Stimulated activated CD4-positive, alpha-beta T cell treated with anti-CD3 and anti-CD28 coated beads, Interleukin-15, amount 100 ng/mL, for 24 hours (primary cell): Measurements from ENCODE around the gene ZNF536.

Source experiments
- DNase-seq: peaks from one replicate; pipeline ENCODE4 v3.0.0-alpha.2; 2020

Gene ZNF536

DNA sequence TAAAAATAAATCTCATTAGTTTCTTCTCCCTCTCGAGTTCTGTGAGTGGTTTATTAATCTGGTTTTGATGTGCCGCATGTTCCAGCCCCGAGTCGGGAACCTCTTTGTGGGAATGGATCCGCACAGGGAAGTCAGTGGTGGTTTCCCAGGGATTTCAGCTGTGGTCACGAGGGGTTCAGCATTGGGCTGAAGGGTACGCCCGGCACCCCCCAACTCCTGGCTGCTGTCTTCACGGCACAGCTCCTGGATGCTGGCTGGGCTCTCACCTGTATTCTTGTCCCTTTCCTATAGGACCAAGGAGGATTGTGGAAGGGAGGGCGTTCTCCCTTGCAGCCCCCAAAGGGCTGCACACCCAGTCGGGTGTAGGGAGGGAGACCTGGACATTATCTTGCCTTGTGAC is 167.8 kb downstream of the ZNF536 start:
- DNase-seq = no peak

DNA sequence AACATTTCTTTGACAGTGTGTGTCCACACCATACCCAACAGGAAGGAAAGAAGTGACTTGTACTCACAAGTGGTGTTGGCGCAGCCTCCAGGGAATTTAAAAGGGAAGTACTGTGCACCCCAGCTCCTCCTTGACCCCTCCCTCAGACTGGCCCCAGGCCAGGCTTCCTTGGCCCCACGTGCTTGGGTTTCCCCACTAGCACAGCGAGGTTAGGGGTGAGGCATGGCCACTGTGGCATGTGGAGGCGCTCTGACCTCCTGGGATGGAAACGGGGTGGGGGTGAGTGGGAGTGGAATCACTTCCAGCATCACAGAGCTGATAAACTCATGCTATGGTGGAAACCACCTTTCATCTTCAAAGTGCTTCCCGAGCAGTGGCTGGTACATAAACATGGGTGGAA is 168.6 kb downstream of the ZNF536 start:
- no peak for DNase-seq

DNA sequence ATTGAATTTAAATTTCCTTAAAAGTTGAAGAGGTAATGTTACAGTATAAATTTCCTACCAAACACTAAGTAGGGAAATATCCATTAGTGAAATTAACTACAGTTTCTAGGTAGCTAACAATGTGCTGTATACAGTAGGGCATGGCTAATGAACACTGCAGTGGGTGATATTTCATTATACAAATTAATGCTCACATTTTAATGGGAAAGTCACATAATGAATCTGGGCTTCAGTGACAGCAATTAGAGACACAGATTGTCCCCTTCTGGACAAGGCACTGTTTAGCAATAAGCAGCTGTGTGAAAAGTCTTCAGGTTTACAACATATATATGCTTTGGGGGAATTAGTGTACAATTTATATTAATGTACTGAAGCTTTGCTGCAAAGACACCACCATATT is 169.4 kb downstream of the ZNF536 start:
- no peak for DNase-seq

DNA sequence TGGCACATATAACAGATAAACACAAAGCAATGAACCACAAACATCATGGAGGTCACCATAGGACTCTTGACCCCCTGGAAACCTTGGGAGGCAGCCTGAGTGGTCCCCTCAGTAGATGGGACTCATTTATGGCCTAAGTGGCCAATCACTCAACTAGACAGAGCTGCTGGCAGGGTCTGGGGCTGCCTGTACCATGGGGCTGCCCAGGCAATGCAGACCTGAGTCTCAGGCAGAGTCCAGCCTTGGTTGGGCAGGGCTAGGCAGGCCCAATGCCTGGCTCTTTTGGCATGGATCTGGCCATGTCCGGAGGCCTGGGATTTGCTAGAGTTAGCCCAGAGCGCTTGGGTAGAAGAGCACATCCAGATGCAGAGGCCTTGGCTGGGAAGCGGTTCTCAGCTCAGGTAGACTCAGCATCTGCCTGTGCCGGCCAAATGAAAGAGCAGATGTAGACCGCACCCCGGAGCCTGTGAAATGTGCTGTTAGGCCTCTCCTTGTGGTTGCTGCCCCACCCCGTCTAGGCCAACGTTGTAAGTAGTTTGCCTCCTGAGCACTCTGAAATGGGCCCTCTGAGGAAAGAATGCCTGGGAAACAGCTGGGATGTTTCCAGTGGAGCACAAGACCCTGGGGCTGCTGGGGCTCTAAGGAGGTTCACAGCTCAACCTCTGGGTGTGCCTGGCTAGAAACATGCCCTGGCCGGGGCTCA is 171.2 kb downstream of the ZNF536 start:
- DNase-seq = no peak

DNA sequence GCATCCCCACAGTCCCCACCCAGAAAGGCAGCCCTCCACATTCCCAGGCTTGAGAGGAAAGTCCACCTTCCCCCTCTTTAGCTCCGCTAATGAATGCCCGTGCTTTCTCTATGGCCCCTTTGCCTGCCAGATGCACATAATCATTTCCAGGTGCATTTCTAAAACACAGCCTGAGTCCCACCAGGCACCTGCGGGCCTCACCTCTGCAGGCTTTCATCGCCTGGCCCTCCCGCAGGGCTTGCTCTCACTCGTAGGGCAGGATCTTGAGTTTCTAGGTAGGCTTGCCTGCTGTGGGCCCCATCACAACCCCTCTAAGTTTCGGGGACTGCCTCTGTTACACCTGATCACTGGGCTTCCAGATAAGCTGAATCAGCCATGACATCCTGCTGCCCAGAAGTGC is 173.6 kb downstream of the ZNF536 start:
- DNase-seq = no peak

DNA sequence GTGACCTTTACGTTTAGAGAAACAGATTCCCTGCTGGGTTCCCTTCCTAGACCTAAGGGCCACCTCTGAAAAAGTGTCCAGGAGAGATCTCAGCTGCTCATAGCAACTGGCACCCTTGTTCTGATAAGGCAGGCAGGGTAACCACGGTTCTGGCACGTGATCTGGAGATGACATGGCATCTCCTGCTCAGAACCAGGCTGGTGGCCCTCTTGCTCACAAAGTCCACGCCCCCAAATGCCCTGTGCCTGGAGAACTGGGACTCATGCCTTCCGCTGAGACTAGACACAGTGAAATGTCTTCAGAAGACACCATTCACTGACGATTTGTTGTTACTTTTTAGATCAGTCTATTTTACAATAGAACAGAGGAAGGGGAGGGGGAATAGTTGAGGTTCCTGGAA is 174.1 kb downstream of the ZNF536 start:
- DNase-seq = no peak

DNA sequence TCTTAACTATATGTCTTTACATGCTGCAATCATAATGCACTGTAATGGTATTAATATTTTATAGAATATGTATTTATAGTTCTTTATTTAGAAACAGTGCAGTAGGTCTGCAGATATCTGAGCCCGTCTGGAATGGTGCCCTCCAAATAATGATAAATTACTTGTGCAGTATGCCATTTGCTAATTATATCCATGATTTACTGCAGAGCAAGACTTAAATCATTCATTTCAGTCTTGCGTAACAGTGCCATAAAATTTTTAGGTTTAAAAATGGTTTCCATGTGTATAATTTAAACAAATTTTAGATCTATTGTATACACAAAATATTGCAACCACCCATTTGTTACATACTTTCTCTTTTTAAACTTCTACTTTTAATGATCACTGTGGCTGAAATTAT is 175.1 kb downstream of the ZNF536 start:
- no peak for DNase-seq

DNA sequence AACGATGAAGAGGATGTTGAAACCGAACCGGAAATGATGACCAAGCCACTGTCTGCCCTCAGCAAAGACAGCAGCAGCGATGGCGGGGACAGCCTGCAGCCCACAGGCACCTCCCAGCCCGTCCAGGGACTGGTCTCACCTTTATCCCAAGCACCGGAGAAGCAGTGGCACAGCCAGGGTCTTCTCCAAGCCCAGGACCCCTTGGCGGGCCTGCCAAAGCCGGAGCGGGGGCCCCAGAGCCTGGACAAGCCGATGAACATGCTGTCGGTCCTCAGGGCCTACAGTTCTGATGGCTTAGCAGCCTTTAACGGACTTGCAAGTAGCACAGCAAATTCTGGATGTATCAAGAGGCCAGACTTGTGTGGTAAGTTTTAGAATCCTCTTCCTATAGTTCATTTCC is 177.0 kb downstream of the ZNF536 start:
- DNase-seq = no peak

DNA sequence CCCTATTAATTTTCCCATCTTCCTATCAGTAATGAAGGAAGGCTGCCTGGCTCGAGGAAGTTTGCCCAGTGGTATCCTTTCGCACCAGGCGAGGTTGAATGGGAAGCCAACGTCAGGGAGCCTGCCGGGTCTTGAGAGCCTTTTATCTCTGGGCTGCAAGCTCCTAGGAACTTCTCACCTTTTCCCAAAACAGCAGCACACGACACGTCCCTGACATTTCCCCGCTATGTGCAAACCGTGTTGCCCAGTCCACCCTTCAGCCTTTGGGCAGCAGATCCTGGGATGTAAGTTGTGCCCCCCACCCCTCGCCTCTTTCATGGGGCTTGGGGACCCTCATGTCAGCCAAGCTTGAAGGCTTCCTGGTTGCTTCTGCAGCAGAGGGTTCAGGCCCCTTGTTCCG is 179.1 kb downstream of the ZNF536 start:
- no peak for DNase-seq

DNA sequence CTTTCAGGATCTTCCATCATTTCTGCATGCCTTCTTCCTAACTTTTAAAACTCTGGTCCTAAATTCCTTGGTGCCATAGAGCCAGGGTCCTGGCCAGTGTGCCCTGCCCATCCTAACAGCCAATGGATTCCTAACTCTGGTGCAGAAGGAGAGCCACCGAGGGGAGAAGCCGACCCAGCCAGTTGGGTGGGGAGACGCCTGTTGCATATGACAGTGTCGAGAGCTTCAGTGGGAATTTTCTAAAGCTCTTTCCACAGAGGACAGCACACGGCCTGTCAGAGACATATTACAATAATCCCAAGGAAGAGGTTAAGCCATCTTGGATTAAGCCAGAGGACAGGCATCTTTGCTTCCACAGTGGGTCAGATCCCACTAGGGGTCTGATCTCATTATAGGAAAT is 180.4 kb downstream of the ZNF536 start:
- DNase-seq = no peak

DNA sequence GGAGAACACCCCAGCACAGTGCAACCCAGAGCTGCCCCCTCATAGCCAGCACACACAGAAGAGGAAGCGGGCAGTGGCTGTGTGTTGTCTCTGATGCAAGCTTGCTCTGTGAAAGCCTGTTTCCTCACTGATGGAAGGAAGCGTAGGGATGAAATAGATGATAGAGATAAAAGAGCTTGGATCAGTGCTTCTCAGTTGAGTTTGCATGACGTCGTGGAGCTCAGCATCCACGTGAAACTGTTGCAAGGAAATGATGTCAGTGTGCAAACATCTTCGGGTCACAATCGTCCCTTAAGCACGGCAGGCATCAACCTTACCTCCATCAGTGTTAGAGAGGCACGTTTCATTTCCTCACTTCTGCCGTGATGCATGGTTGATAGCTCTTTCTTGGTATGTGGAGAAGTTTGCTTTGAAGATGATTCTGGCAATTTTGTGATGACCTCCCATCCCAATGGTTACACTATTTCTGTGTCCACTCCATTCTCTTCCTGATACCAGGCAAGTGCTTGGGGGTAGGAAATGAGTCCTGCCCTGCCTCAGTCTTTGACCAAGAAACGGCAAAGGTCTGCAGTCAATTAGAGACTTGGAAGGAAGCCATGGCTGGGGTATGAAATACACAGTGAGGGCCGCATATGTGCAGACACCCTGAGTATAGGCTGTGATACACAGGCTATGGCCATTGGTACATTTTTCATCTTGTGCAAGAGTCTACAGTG is 183.0 kb downstream of the ZNF536 start:
- DNase-seq = no peak

DNA sequence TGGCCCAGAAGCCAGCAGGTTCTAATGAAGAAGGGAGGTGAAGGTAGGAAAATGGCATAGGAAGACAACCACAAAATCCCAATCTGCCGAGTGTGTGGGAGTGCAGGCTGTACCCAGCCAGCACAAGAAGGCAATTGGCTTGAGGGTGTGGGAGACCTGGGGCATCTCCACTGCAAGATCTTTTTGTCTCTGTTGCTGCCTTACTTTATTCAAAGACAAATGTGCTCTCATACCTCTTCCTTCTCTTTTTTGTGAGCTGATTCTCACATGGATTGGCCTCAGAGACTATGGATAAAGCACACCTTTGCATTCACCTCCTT is 183.6 kb downstream of the ZNF536 start:
- no peak for DNase-seq

DNA sequence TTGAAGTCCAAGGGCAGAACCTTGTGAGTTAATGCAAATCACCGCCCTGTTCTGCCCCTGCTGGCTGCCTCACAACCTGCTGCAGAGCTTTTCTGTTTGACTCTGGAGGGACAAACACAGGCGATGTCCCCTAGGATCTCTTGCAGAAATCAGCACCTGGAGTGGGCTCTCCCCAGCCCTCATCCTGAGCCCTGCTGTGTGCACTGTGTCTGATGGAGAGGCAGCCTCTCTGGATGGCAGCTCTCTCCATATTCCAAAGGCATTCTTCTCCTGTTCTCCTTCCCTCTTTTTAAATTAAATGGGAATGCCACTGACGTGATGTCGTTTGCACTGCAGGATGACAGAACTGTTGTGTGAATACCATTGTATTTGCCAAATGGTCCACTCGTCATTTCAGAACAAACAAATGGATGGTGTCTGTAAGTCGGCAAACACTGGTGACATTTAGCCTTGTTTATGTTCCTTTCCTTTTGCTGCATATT is 184.1 kb downstream of the ZNF536 start:
- no peak for DNase-seq

DNA sequence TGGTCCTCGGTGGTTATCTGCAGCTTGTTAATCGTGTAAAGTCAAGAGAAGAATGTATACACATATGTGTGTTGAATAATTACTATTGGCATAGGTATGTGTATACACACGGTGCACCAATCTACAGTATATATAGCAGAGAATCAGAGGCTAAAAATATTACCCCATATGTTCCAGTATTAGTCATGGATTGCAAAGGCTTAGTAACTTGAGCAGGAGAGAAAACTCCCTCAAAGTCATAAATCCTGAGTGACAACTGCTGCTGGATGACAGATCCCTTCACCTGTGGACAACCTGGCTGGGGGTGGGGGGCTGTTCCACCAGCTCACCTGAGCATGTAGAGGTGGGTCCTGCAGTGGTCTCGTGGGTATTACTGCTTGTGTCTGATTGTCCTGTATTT is 185.0 kb downstream of the ZNF536 start:
- no peak for DNase-seq

DNA sequence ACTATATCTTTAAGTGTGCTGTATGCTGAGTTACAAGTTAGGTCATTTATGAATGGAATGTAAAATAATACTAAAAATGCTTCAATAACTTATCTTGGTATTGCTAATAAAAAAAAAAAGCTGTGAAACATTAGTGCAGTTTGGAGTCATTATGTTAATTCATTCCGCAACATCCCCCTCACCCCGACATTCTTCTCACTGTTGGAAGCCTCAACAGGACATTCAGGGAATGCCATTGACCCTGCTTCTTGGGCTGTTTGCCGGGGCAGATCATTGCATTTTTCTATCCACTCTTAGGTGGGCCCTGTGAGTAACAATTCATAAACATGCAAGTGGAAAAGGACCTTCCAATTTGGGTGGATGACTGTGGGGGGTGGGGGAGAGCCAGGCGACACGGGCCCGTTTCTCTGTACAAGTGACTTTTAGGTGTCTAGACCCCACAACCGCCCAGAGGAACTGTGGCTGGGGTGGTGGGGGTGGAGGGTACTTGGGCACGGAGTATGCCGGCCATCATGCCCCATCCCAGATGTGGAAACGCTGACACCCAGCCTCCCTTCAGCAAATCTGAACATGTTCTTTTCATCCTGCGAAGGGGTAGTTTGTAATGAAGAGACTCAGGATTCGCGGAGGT is 185.9 kb downstream of the ZNF536 start:
- DNase-seq = no peak

DNA sequence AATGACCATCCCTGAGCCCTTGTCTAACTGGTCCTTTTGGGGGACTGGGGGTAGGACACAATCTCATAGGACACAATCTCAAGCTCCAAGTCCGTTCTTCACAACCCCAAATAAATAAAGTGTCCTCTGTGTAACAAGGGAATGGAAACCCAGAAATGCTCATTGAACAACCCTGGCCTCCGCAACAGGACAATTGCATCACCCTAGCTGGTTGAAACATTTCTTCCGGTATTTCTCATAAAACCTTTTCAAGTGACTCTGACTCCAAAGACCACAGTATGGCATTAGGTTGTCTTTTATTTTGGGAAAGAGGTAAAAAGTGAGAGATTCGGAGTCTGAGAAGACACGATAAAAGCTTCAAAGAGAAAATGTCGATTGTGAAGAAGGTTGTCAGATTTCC is 186.6 kb downstream of the ZNF536 start:
- no peak for DNase-seq

DNA sequence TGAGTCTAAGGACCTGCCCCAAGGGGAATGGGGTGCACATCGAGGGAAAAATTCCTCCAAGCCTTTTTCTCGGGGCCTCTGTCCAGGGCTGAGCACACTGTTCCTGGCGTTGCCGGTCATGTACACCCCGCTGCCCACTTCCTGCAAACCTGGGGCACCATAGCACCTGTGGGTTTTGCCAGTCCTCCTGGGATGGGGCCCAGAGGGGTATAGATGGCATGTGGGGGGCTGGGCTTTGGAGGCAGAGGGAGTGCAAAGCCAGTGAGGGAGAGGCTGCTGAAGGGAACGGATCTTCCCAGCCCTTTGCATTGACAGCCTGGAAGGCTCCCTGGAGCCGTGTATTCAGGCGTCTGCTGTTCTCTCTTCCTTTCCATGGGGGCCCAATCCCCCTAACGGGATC is 187.3 kb downstream of the ZNF536 start:
- no peak for DNase-seq

DNA sequence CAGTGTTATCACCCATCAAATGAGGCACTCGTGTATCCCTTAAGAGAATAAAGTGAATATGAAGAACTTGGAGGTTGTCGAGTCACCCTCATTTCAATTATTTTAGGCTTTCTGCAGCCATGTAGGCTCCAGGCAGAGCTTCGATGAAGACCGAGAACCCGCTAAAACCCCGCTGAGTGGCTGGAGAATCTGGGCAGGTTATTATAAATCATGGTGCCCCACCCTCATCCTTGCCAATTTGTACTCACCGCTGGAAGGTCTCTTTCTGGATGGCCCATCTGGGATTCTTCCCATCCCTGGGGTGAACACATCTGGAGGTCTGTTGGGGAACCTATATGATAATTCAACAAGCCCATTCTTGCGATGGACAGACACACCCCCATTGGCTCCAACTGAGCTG is 190.8 kb downstream of the ZNF536 start:
- DNase-seq = no peak

DNA sequence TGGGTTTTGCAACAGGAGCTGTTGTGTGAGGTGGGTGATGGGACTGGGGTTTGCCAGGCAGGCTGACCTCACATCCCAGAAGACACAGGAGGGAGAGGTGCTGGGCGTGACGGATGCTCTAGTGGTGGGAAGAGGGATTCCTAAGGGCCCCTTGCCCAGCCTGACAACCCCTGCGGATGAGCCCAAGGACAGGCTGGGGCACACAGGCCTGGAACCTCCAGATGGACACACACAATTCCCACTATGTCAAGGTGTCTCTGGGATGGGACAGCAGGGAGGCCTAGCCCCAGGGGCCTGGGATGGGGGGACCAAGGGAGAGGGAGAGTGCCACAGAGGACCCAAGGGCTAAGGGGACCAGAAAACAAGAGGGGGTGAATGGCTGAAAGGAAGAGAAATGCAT is 191.5 kb downstream of the ZNF536 start:
- DNase-seq = no peak

DNA sequence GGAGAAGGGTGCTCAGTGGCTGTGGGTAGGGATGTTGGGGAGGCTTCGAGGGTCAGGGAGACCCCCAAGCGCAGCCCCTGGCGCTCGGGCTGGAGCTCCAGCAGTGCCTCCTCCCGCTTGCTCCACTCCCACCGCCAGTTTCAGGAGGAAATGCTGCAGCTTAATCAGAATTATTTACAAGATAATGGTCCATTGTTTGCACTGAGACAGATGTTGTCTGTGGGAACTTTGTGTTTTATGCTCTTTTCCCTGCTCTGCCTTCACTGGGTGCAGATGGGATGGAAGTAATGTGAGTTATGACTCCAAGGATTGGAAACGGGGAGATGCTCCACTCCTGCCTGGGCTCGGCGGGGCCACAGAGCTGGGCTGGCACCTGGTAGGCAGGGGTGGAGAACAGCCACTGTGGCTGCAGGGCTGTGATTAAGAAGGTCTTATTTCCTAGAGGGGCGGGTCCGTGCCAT is 192.4 kb downstream of the ZNF536 start:
- no peak for DNase-seq

DNA sequence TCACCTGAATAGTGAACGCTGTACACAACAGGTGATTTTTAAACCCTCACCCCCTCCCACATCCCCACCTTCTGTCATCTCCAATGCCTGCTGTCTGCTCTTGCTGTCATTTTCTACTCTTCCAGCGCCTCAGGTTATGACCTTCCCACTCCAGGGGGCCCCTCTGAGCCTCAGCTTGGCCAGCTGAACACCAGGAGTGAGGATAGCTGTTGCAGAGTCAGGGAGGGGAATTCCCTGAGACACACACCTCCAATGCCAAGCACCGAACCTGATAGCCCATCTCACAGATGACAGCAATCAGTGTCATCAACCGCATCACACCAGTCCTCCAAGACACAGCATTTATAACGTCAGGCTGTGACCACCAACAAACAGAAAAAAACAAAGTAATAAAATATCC is 193.5 kb downstream of the ZNF536 start:
- DNase-seq = no peak

DNA sequence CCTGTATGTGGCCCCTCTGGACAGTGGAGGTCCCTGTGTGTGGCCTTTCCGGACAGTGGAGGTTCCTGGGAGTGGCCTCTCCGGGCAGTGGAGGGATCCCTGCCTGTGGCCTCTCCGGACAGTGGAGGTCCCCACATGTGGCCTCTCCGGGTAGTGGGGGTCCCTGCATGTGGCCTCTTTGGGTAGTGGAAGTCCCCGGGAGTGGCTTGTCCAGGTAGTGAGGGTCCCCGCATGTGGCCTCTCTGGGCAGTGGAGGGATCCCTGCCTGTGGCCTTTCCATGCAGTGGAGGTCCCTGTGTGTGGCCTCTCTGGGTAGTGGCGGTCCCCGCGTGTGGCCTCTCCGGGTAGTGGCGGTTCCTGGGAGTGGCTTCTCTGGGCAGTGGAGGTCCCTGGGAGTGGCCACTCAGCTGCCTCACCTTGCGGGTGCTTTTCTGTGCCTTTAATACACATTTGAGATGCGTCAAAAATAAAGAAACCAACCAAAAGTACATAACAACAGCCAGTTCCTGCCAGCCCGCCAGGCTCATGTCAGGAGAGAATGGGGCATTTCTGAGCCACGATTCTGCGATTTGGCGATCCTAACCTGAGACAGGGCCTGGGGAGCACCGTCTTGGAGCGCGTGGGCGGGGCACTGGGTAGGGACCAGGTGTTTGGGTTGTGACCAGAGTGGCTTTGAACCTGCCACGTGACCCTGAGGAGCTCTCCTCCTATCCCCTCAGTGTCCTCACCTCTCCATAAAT is 194.7 kb downstream of the ZNF536 start:
- no peak for DNase-seq

DNA sequence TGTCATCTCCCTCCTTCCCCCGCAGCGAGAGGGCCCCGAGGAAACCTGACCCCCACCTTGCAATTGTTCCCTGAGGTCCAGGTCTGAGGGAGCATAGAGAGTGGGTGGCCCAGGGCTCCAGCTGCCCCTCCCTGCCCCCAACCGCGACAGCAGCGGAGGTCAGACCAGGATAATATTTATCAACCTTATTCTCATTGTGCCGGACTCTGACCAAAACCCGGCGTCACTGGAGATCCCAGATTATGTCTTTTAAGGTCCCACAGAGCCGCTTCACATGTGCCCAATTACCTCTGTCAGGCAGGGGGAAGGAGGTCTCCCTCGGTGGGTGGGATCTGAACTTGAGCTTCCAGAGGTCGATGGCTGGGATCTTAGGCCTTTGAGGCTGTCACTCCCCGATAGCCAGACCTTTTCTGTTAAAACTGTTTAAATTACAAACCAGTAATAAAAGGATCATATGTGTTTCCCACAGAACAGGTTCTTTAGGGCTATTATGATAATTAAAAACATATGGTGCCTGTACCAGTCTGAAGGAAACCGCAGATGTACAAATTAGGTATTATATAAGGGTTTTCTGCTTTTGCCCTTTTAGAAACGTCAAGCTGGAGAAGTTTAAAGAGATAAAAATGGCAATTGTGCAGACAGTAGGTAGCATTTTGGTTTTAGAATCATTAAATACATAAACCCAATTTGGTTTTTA is 195.5 kb downstream of the ZNF536 start:
- DNase-seq = no peak
